Fibroblast of skin of scalp (primary cell): ENCODE measurements around the gene TPGS1.

Experiments
- DNase-seq: peaks from one replicate; pipeline ENCODE4 v3.0.0-alpha.2; 2013

TPGS1 gene

DNA sequence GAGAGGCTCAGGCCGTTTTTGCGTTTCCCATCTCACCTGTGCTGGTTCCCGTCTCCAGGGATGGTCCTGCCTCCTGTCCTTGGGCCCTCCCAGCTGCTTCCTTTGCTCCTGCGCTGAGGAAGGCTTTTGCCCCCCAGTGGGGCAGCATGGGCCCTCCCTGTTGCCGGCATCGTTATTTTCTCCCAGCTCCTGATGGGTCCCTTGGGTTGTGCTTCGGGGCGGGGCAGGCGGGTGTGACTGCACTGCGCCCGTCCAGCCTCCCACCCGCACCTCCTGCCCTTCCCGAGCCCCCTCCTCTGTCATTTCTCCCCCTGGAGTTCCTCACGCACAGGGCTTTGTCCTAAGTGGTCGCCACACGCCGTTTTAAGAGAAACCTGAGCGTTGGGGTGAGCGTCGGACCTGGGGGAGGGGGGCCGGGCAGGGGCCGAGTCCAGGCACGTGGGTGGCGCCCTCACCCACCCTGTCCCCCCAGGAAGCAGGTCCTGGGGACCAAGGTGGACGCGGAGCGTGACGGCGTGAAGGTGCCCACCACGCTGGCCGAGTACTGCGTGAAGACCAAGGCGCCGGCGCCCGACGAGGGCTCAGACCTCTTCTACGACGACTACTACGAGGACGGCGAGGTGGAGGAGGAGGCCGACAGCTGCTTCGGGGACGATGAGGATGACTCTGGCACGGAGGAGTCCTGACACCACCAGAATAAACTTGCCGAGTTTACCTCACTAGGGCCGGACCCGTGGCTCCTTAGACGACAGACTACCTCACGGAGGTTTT is 33.8 kb downstream of the TPGS1 start:
- no peak for DNase-seq

DNA sequence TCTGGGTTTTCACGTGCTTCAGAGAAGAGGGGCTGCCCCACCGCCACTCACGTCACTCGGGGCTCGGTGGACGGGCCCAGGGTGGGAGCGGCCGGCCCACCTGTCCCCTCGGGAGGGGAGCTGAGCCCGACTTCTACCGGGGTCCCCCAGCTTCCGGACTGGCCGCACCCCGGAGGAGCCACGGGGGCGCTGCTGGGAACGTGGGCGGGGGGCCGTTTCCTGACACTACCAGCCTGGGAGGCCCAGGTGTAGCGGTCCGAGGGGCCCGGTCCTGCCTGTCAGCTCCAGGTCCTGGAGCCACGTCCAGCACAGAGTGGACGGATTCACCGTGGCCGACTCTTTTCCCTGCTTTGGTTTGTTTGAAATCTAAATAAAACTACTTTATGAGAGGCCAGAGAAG is 34.4 kb downstream of the TPGS1 start:
- DNase-seq: no peak

- DNase-seq: no peak
Observed at GRCh38 chr19:542173-542866, 35.0 kb downstream of the TPGS1 start.

DNA sequence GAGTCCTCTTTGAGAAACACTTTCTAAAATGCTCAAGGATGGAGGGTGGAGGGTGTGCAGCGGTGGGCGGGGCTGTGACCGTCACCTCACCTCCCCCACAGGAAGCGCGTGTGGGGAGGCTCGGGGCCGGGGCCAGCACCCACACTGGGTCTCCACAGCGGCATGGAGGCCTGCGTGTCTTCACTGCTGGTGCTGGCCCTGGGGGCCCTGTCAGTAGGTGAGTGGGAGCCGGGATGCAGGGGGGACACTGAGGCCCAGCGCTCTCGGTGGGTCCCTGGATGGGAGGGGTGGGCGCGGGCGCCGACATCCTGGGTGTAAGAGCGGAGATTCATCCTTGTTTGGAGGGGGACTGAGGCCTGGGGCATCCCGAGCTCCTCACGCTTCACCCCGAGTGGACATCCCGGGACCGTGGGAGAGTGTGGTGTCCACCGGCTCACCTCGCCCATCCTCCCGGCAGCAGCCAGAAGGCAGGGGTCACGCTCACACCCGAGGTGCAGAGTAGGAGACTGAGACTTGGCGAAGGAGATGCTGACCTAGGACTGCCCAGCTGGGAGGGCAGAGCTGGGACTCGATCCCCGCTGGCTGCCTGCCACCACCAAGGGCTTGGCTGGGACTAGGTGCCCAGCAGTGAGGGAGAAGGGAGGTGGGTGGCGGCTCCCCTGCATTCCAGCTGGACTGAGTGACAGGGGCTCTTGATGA is 36.8 kb downstream of the TPGS1 start, which contains the start of gene GZMM:
GZMM (plus strand) TSS at position 144 of the 699 bp plus-strand sequence; CDS start at position 163, 19 bp downstream.
- DNase-seq: no peak

GRCh38 chr19:547117-547516 is 39.8 kb downstream of the TPGS1 start:
- no peak for DNase-seq

GRCh38 chr19:547836-548720 is 40.8 kb downstream of the TPGS1 start:
- no peak for DNase-seq

GRCh38 chr19:548886-549830 is 41.9 kb downstream of the TPGS1 start:
- no peak for DNase-seq

DNA sequence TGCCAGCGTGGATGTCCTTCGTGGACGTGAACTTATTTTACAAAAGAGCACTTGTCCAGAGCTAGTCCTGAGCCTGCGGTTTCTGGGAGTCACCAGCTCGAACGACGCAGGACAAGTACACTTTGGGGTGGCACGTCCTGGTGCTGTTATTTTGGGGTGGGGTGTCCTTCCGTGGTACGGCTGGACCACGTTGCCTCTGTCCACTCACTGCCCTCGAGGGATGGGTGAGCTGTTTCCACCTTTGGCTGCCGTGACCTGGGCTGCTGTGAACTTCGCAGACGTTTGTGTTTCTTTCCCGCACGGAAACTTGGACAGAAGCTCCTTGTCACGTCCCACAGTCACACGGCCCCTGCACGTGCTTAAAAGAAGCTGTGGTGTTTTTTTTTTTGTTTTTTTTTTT is 47.5 kb downstream of the TPGS1 start:
- DNase-seq: no peak

- no peak for DNase-seq
Observed at GRCh38 chr19:555474-555808, 48.1 kb downstream of the TPGS1 start.

- DNase-seq: no peak
Observed at GRCh38 chr19:556611-557382, 49.5 kb downstream of the TPGS1 start.

DNA sequence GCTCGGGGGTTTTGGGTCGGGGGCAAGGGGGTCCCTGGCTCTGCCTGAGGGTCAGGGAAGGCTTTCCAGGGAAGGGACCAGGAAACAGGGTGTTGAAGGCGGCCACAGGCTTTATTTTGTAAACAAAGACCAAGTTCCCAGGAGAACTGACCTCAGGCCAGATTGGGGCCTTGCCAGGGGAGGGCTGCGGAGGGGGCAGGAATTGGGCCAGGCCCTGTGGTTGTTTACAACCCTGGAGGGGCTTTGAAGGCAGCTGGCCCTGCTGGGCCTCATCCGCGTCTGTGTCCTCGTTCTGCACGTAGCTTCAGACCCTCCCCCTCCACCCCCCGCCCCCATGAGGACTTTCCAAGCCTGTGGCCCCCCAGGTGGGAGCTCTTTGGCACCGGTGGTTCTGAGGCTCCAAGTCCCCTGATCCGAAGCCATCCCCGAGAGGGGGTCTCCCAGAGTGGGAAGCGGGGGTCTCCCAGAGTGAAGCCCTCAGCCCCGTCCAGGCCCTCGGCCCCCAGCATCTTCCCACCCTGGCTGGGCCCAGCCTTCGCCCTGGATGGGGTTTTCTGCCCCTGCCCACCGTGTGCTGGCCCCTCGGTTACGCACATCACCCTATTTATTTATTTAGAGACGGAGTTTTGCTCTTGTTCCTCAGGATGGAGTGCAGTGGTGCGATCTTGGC is 51.6 kb downstream of the TPGS1 start:
- no peak for DNase-seq

GRCh38 chr19:560121-560520 is 52.8 kb downstream of the TPGS1 start:
- DNase-seq: no peak

DNA sequence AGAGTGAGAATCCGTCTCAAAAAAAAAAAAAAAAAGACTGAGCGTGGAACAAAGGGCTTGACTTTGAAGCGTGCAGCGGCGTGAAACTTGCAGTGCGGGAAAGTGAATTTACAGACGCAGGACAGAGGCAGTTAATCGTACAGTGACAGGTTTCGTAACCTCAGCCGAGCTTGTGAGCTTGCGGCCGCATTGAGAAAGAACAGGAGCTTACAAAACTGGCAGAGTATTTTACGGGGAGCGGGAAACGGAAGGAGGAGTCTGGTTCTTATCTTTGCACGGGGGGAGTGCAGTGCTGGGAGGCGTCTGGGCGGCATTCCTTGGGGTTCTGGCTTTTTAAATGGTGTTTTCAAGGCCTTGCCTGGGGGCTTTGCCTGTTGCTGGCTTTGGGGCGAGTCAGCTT is 59.1 kb downstream of the TPGS1 start:
- DNase-seq: no peak

DNA sequence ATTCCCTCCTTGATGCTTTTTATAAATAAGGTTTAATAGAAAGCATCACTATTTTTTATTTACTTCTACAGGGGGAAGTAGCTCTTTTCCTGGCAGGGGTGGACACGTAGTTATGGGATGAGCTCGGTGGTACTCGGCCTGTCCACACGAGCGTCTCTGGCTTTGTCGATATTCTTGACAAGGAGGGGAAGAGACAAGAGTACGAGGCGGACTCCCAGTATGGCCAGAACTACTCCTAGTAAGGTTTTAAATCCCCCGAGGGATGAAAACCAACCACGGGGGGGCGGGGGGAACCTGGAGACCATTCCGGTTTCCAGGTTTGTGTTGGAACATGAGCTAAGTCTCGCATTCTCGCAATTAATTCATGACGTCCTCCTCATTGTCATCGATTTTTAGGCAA is 59.5 kb downstream of the TPGS1 start:
- no peak for DNase-seq

DNA sequence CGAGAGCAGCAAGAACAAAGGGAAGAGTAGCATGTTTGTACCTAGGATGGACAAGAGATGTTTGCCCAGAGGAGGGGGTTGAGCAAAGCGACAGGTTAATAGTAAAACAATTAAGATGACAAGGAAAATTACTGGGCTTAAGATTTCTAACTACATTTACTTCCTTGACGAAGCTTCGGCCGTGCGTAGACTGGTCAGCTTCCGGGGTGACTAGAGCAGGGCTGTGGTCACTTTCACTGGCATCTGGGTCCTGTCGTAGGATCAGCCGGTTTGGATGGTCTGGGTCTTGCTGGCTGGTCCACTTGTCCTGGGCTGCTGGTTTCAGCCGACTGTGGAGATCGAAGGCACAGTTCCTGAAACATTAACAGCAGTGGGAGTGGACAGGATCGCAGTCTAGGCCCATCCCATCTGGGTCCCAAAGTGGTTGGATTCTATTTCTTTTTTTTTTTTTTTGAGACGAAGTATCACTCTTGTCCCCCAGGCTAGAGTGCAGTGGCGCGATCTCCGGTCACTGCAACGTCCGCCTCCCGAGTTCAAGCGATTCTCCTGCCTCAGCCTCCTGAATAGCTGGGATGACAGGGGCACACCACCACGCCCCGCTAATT is 60.1 kb downstream of the TPGS1 start:
- DNase-seq: no peak
